Measurements from ENCODE around the gene TCEA3. TPM values are rescaled to one million over a fixed set of nuclear protein-coding genes. Genes with fewer than 3 reads are reported as not detected.

The TCEA3 gene
- total and polyA plus RNA-seq, 2 of the 4 experiments (the other 2 are of a cell fraction): 3.0 to 6.3 TPM

DNA sequence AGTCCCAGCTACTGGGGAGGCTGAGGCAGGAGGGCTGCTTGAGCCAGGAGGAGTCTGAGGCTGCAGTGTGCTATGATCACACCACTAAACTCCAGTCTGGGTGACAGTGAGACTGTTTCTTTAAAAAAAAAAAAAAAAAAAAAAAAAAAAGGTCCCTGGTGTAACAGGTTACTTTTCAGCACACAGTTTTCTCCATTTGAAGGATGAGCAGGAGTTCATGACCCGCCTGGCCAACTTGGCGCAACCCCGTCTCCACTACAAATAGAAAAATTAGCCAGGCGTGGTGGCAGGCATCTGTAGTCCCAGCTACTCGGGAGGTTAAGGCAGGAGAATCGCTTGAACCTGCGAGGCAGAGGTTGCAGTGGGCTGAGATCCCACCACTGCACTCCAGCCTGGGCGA is 92.8 kb downstream of the TCEA3 start:
- ATAC-seq (ENCODE audit: low read depth) (no peak), DNase-seq (no peak)
- Histone ChIP-seq H3K9me3 (ENCODE audit: control insufficient read depth, insufficient read depth, low read length) (no peaks in the 10 kb centered on the region), H4K8ac (ENCODE audit: low read depth in 2 of 2, low read length in 2 of 2) (no peak overlapping the region), H3K18ac (ENCODE audit: low read depth, low read length) (no peak overlapping the region), H2AK5ac (ENCODE audit: low read depth, low read length) (no peak overlapping the region), H3K23ac (ENCODE audit: low read depth, low read length) (no peak overlapping the region), H3K14ac (replicated peaks; ENCODE audit: low read depth, low read length) (no peak overlapping the region), H3K79me1 (ENCODE audit: low read depth in 1 of 2, low read length in 2 of 2) (peaks cover 22 to 70% of the 10 kb centered on the region in 2 experiments), H2BK120ac (ENCODE audit: low read depth, low read length) (no peak overlapping the region), H4K91ac (ENCODE audit: insufficient read depth, low read depth, low read length) (no peak overlapping the region), H3K27me3 (ENCODE audit: control insufficient read depth, insufficient read depth, low read length) (no peaks in the 10 kb centered on the region), H3K4me1 (ENCODE audit: control insufficient read depth, insufficient read depth, low read length) (peaks cover 2% of the 10 kb centered on the region), H2AFZ (replicated peaks; ENCODE audit: low read length, poor library complexity) (no peak overlapping the region), H4K20me1 (ENCODE audit: insufficient read depth, low read length) (peaks cover 55% of the 10 kb centered on the region), H3K4me3 (ENCODE audit: insufficient read depth, low read depth, low read length) (no peak overlapping the region), H3K9me1 (ENCODE audit: insufficient read depth, low read length) (peaks cover 3% of the 10 kb centered on the region; the same call in 1 of the 2 replicates), H2BK5ac (ENCODE audit: low read depth, low read length, poor library complexity, severe bottlenecking) (peak overlapping the region; percentile 43), H2AK9ac (replicated peaks; ENCODE audit: low read depth, low read length, poor library complexity) (no peak overlapping the region), H3K9ac (ENCODE audit: low read depth, low read length) (no peak overlapping the region), H2BK20ac (ENCODE audit: low read depth, low read length) (no peak overlapping the region), H3K56ac (ENCODE audit: extremely low read depth, insufficient read depth, low read length) (no peak overlapping the region), H3K36me3 (ENCODE audit: control insufficient read depth, insufficient read depth, low read length) (peaks cover 63% of the 10 kb centered on the region), H2BK15ac (ENCODE audit: low read depth, low read length) (no peak overlapping the region), H4K5ac (ENCODE audit: low read depth, low read length) (no peak overlapping the region), H3K4me2 (ENCODE audit: low read depth, low read length) (no peak overlapping the region), H3K27ac (ENCODE audit: insufficient read depth, low read length) (no peak overlapping the region), H3K4ac (ENCODE audit: low read depth, low read length) (no peak overlapping the region)
- 93% methylated on average over 3 of the region's 8 CpGs; no CpG with 5 or more reads in 1 of the 2 experiments for WGBS, 2 experiments (ENCODE audit: extremely low coverage in 2 of 2, insufficient read length in 1 of 2)
- no TSS peak for BruUV-seq (replicated peaks)
- CTCF ChIA-PET: no interaction called here
- dilution Hi-C loops (cut with HindIII; ENCODE audit: low sequenced_read_pairs, unreplicated experiment) (loop anchor here (10.0 kb wide), 1 partner anchor 93 kb away; the partner anchor contains the start of gene TCEA3), intact Hi-C loops (cut with micrococcal nuclease) (no loop called here), in situ Hi-C loops (cut with MboI; ENCODE audit: low sequenced_read_pairs) (no loop called here)
- POLR2A ChIA-PET (ENCODE audit: unreplicated experiment): no interaction called here
- no peak for TF ChIP-seq RAD21 (IDR thresholded peaks at IDR 0.05; ENCODE audit: low read length)
- no peak for TF ChIP-seq FOS (IDR thresholded peaks at IDR 0.05; ENCODE audit: low read depth, low read length)
- no peak for TF ChIP-seq RFX5 (IDR thresholded peaks at IDR 0.05; ENCODE audit: low read depth, low read length)
- TF ChIP-seq, protein P1, sequence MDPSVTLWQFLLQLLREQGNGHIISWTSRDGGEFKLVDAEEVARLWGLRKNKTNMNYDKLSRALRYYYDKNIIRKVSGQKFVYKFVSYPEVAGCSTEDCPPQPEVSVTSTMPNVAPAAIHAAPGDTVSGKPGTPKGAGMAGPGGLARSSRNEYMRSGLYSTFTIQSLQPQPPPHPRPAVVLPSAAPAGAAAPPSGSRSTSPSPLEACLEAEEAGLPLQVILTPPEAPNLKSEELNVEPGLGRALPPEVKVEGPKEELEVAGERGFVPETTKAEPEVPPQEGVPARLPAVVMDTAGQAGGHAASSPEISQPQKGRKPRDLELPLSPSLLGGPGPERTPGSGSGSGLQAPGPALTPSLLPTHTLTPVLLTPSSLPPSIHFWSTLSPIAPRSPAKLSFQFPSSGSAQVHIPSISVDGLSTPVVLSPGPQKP (IDR thresholded peaks at IDR 0.05; ENCODE audit: borderline replicate concordance, low read depth, low read length): no peak
- TF ChIP-seq MAZ (IDR thresholded peaks at IDR 0.05; ENCODE audit: borderline replicate concordance, low read depth, low read length): no peak
- TF ChIP-seq, protein P2, sequence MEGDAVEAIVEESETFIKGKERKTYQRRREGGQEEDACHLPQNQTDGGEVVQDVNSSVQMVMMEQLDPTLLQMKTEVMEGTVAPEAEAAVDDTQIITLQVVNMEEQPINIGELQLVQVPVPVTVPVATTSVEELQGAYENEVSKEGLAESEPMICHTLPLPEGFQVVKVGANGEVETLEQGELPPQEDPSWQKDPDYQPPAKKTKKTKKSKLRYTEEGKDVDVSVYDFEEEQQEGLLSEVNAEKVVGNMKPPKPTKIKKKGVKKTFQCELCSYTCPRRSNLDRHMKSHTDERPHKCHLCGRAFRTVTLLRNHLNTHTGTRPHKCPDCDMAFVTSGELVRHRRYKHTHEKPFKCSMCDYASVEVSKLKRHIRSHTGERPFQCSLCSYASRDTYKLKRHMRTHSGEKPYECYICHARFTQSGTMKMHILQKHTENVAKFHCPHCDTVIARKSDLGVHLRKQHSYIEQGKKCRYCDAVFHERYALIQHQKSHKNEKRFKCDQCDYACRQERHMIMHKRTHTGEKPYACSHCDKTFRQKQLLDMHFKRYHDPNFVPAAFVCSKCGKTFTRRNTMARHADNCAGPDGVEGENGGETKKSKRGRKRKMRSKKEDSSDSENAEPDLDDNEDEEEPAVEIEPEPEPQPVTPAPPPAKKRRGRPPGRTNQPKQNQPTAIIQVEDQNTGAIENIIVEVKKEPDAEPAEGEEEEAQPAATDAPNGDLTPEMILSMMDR (conservative IDR thresholded peaks at IDR 0.05; ENCODE audit: low read depth, low read length): no peak
- TF ChIP-seq CEBPB (IDR thresholded peaks at IDR 0.05; ENCODE audit: low read depth, low read length): no peak
- TF ChIP-seq RCOR1 (IDR thresholded peaks at IDR 0.05; ENCODE audit: insufficient replicate concordance, low read length): no peak
- TF ChIP-seq POLR2A (IDR thresholded peaks at IDR 0.05; ENCODE audit: low read depth, low read length): no peak
- TF ChIP-seq BHLHE40 (IDR thresholded peaks at IDR 0.05; ENCODE audit: low read depth, low read length): no peak
- TF ChIP-seq MAFK (IDR thresholded peaks at IDR 0.05; ENCODE audit: low read depth, low read length): no peak
- no peak for TF ChIP-seq CHD1 (IDR thresholded peaks at IDR 0.05; ENCODE audit: low read depth, low read length)
- TF ChIP-seq MXI1 (IDR thresholded peaks at IDR 0.05; ENCODE audit: borderline replicate concordance, low read depth, low read length): no peak
- TF ChIP-seq SMC3 (IDR thresholded peaks at IDR 0.05; ENCODE audit: low read depth, low read length): no peak
- no peak for TF ChIP-seq NFE2L2 (IDR thresholded peaks at IDR 0.05; ENCODE audit: low read depth, low read length)
- TF ChIP-seq, protein P3, sequence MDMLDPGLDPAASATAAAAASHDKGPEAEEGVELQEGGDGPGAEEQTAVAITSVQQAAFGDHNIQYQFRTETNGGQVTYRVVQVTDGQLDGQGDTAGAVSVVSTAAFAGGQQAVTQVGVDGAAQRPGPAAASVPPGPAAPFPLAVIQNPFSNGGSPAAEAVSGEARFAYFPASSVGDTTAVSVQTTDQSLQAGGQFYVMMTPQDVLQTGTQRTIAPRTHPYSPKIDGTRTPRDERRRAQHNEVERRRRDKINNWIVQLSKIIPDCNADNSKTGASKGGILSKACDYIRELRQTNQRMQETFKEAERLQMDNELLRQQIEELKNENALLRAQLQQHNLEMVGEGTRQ (IDR thresholded peaks at IDR 0.05; ENCODE audit: low read depth, low read length): no peak

Data from IMR-90 (cell line).